ENCODE data around the gene NR1H2.
"Not testable (repeated sequence)": the region's sequence is repeated elsewhere in the genome, so short reads cannot be mapped to it uniquely, and the experiment has no call there.

NR1H2 gene

GRCh38 chr19:50376166-50377050, at the start of gene NR1H2:
Gene NR1H2 (plus strand): TSS chr19:50376457. CDS start chr19:50377606, 1,149 bp downstream.
- Mint-ChIP-seq H3K27me3 (no peaks in the 10 kb centered on the region), H3K27ac (peak within 1 kb of the TSS; percentile 100), H3K36me3 (peaks cover 4% of the 10 kb centered on the region)

GRCh38 chr19:50327013-50327412, 49.2 kb upstream of the NR1H2 start:
- Mint-ChIP-seq H3K27ac (peak overlapping the region; percentile 2), H3K9me3 (ENCODE audit: low read depth) (no peaks in the 10 kb centered on the region), H3K27me3 (peaks cover 18% of the 10 kb centered on the region), H3K4me3 (peak overlapping the region; percentile 42), H3K36me3 (peaks cover 2% of the 10 kb centered on the region), H3K4me1 (ENCODE audit: low read depth) (peaks cover 40% of the 10 kb centered on the region)

More at GRCh38 chr19:50376166-50377050, at the start of gene NR1H2:
- Mint-ChIP-seq H3K4me1 (ENCODE audit: low read depth) (peaks cover 22% of the 10 kb centered on the region), H3K9me3 (ENCODE audit: low read depth) (no peaks in the 10 kb centered on the region), H3K4me3 (peak within 1 kb of the TSS; percentile 100)

GRCh38 chr19:50327461-50328223, 48.6 kb upstream of the NR1H2 start:
- no peaks in the 10 kb centered on the region for H3K9me3 Mint-ChIP-seq (ENCODE audit: low read depth)
- peaks cover 18% of the 10 kb centered on the region for H3K27me3 Mint-ChIP-seq
- peak overlapping the region; percentile 42 for H3K4me3 Mint-ChIP-seq
- H3K27ac Mint-ChIP-seq = no peak overlapping the region
- H3K4me1 Mint-ChIP-seq (ENCODE audit: low read depth) = peaks cover 45% of the 10 kb centered on the region
- peaks cover 2% of the 10 kb centered on the region for H3K36me3 Mint-ChIP-seq

- Mint-ChIP-seq H3K4me3 (no peak overlapping the region), H3K27ac (no peak overlapping the region), H3K27me3 (peaks cover 18% of the 10 kb centered on the region), H3K4me1 (ENCODE audit: low read depth) (peaks cover 49% of the 10 kb centered on the region), H3K36me3 (peaks cover 2% of the 10 kb centered on the region), H3K9me3 (ENCODE audit: low read depth) (no peaks in the 10 kb centered on the region)
Observed at GRCh38 chr19:50328224-50328872, 47.9 kb upstream of the NR1H2 start.

- Mint-ChIP-seq H3K27ac (no peak overlapping the region), H3K4me3 (no peak overlapping the region), H3K4me1 (ENCODE audit: low read depth) (peaks cover 53% of the 10 kb centered on the region), H3K27me3 (peaks cover 18% of the 10 kb centered on the region), H3K9me3 (ENCODE audit: low read depth) (no peaks in the 10 kb centered on the region), H3K36me3 (peaks cover 2% of the 10 kb centered on the region)
Observed at GRCh38 chr19:50328873-50329145, 47.4 kb upstream of the NR1H2 start.

- no peaks in the 10 kb centered on the region for H3K9me3 Mint-ChIP-seq (ENCODE audit: low read depth)
- peaks cover 18% of the 10 kb centered on the region for H3K27me3 Mint-ChIP-seq
- peak within 1 kb of the TSS; percentile 30 for H3K27ac Mint-ChIP-seq
- peaks cover 54% of the 10 kb centered on the region for H3K4me1 Mint-ChIP-seq (ENCODE audit: low read depth)
- H3K4me3 Mint-ChIP-seq = peak within 1 kb of the TSS; percentile 80
- peaks cover 2% of the 10 kb centered on the region for H3K36me3 Mint-ChIP-seq
Observed at GRCh38 chr19:50329146-50329925, 46.9 kb upstream of the NR1H2 start, which contains the start of gene KCNC3. Gene KCNC3 (minus strand): TSS chr19:50329377. CDS start chr19:50329082, 295 bp downstream.

- Mint-ChIP-seq H3K27me3 (peaks cover 18% of the 10 kb centered on the region), H3K27ac (peak overlapping the region; percentile 30), H3K4me3 (peak overlapping the region; percentile 80), H3K4me1 (ENCODE audit: low read depth) (peaks cover 52% of the 10 kb centered on the region)
- not testable (repeated sequence) for H3K9me3 Mint-ChIP-seq (ENCODE audit: low read depth); H3K36me3 Mint-ChIP-seq
Observed at GRCh38 chr19:50329926-50330294, 46.3 kb upstream of the NR1H2 start.

GRCh38 chr19:50330365-50331078, 45.7 kb upstream of the NR1H2 start:
- Mint-ChIP-seq H3K36me3 (peaks cover 2% of the 10 kb centered on the region), H3K4me3 (peak overlapping the region; percentile 76), H3K27me3 (peaks cover 18% of the 10 kb centered on the region), H3K4me1 (ENCODE audit: low read depth) (peaks cover 56% of the 10 kb centered on the region), H3K27ac (no peak overlapping the region), H3K9me3 (ENCODE audit: low read depth) (no peaks in the 10 kb centered on the region)

- Mint-ChIP-seq H3K27ac (peak overlapping the region; percentile 61), H3K36me3 (peaks cover 2% of the 10 kb centered on the region), H3K27me3 (peaks cover 18% of the 10 kb centered on the region), H3K9me3 (ENCODE audit: low read depth) (no peaks in the 10 kb centered on the region), H3K4me1 (ENCODE audit: low read depth) (peaks cover 55% of the 10 kb centered on the region), H3K4me3 (peak overlapping the region; percentile 81)
Observed at GRCh38 chr19:50331221-50331993, 44.9 kb upstream of the NR1H2 start.

- H3K9me3 Mint-ChIP-seq (ENCODE audit: low read depth) = no peaks in the 10 kb centered on the region
- peaks cover 51% of the 10 kb centered on the region for H3K4me1 Mint-ChIP-seq (ENCODE audit: low read depth)
- H3K4me3 Mint-ChIP-seq = peak overlapping the region; percentile 81
- peaks cover 14% of the 10 kb centered on the region for H3K27me3 Mint-ChIP-seq
- H3K36me3 Mint-ChIP-seq = peaks cover 2% of the 10 kb centered on the region
- H3K27ac Mint-ChIP-seq = no peak overlapping the region
Observed at GRCh38 chr19:50331994-50332243, 44.3 kb upstream of the NR1H2 start.

GRCh38 chr19:50332244-50333038, 43.8 kb upstream of the NR1H2 start:
- Mint-ChIP-seq H3K4me3 (peak overlapping the region; percentile 46), H3K27me3 (peaks cover 9% of the 10 kb centered on the region), H3K9me3 (ENCODE audit: low read depth) (no peaks in the 10 kb centered on the region), H3K4me1 (ENCODE audit: low read depth) (peaks cover 45% of the 10 kb centered on the region), H3K27ac (no peak overlapping the region), H3K36me3 (no peaks in the 10 kb centered on the region)

GRCh38 chr19:50333235-50333736, 43.0 kb upstream of the NR1H2 start:
- H3K27ac Mint-ChIP-seq = peak overlapping the region; percentile 93
- peaks cover 9% of the 10 kb centered on the region for H3K27me3 Mint-ChIP-seq
- peak overlapping the region; percentile 88 for H3K4me3 Mint-ChIP-seq
- no peaks in the 10 kb centered on the region for H3K9me3 Mint-ChIP-seq (ENCODE audit: low read depth)
- peaks cover 41% of the 10 kb centered on the region for H3K4me1 Mint-ChIP-seq (ENCODE audit: low read depth)
- no peaks in the 10 kb centered on the region for H3K36me3 Mint-ChIP-seq

Measured in activated naive CD8-positive, alpha-beta T cell (primary cell).